ENCODE results near the gene ARPC2. TPM values are rescaled to one million over a fixed set of nuclear protein-coding genes. Genes with fewer than 3 reads are reported as not detected.
"Not testable (repeated sequence)": the region's sequence is repeated elsewhere in the genome, so short reads cannot be mapped to it uniquely, and the experiment has no call there.

The ARPC2 gene
- polyA plus RNA-seq, 2 donors = 150 to 426 TPM

- peaks cover 11 to 13% of the 10 kb centered on the region in 2 donors for H3K4me1 ChIP-seq (ENCODE audit: control insufficient read depth in 2 of 2, insufficient read depth in 2 of 2, low read length in 1 of 2)
- H3K4me3 ChIP-seq (ENCODE audit: low read depth in 1 of 2, low read length in 2 of 2) = no peak overlapping the region
- 86 to 91% methylated on average over 13 to 15 of the region's 15 CpGs for WGBS, 2 donors
- no peaks in the 10 kb centered on the region for H3K27me3 ChIP-seq (ENCODE audit: control insufficient read depth in 1 of 2, insufficient read depth in 2 of 2, low read length in 2 of 2)
- peaks cover 17 to 45% of the 10 kb centered on the region in 2 donors for H3K36me3 ChIP-seq (ENCODE audit: control insufficient read depth in 2 of 2, insufficient read depth in 2 of 2, low read length in 1 of 2)
- no peaks in the 10 kb centered on the region for H3K9me3 ChIP-seq (ENCODE audit: control insufficient read depth in 2 of 2, insufficient read depth in 1 of 2, low read depth in 1 of 2, low read length in 1 of 2)
- H3K27ac ChIP-seq (ENCODE audit: low read depth in 2 of 2, low read length in 1 of 2) = no peak overlapping the region
These were observed 49.5 kb downstream of the ARPC2 start for GRCh38 chr2:218266316-218266979.

GRCh38 chr2:218267259-218267658 is 50.3 kb downstream of the ARPC2 start:
- no peaks in the 10 kb centered on the region for H3K27me3 ChIP-seq (ENCODE audit: control insufficient read depth in 1 of 2, insufficient read depth in 2 of 2, low read length in 2 of 2)
- H3K9me3 ChIP-seq (ENCODE audit: control insufficient read depth in 2 of 2, insufficient read depth in 1 of 2, low read depth in 1 of 2, low read length in 1 of 2) = no peaks in the 10 kb centered on the region
- 96 to 97% methylated on average over 6 of the region's 6 CpGs for WGBS, 2 donors
- no peak overlapping the region for H3K4me3 ChIP-seq (ENCODE audit: low read depth in 1 of 2, low read length in 2 of 2)
- H3K36me3 ChIP-seq (ENCODE audit: control insufficient read depth in 2 of 2, insufficient read depth in 2 of 2, low read length in 1 of 2) = peaks cover 17 to 47% of the 10 kb centered on the region in 2 donors
- peaks cover 11 to 14% of the 10 kb centered on the region in 2 donors for H3K4me1 ChIP-seq (ENCODE audit: control insufficient read depth in 2 of 2, insufficient read depth in 2 of 2, low read length in 1 of 2)
- no peak overlapping the region for H3K27ac ChIP-seq (ENCODE audit: low read depth in 2 of 2, low read length in 1 of 2)

- 1% methylated on average over 64 of the region's 64 CpGs for WGBS, 2 donors
- H3K27me3 ChIP-seq (ENCODE audit: control insufficient read depth in 1 of 2, insufficient read depth in 2 of 2, low read length in 2 of 2) = no peaks in the 10 kb centered on the region
- H3K9me3 ChIP-seq (ENCODE audit: control insufficient read depth in 2 of 2, insufficient read depth in 1 of 2, low read depth in 1 of 2, low read length in 1 of 2) = no peaks in the 10 kb centered on the region
- H3K36me3 ChIP-seq (ENCODE audit: control insufficient read depth in 2 of 2, insufficient read depth in 2 of 2, low read length in 1 of 2) = peaks cover 11 to 43% of the 10 kb centered on the region in 2 donors
- H3K4me3 ChIP-seq (ENCODE audit: low read depth in 1 of 2, low read length in 2 of 2) = peak within 1 kb of the TSS; percentile 71 to 77
- peak within 1 kb of the TSS; percentile 87 to 95 for H3K27ac ChIP-seq (ENCODE audit: low read depth in 2 of 2, low read length in 1 of 2)
- peaks cover 6 to 15% of the 10 kb centered on the region in 2 donors for H3K4me1 ChIP-seq (ENCODE audit: control insufficient read depth in 2 of 2, insufficient read depth in 2 of 2, low read length in 1 of 2)
These were observed 53.1 kb downstream of the ARPC2 start, which contains the start of the genes AAMP and PNKD for GRCh38 chr2:218269900-218270720. AAMP (minus strand) TSS chr2:218270137; CDS start chr2:218270086, 51 bp downstream. PNKD (plus strand) TSS chr2:218270519; CDS start chr2:218270536, 17 bp downstream.

- WGBS, 2 donors = 5 to 6% methylated on average over 23 of the region's 23 CpGs
- H3K36me3 ChIP-seq (ENCODE audit: control insufficient read depth in 2 of 2, insufficient read depth in 2 of 2, low read length in 1 of 2) = peaks cover 11 to 43% of the 10 kb centered on the region in 2 donors
- no peaks in the 10 kb centered on the region for H3K27me3 ChIP-seq (ENCODE audit: control insufficient read depth in 1 of 2, insufficient read depth in 2 of 2, low read length in 2 of 2)
- H3K4me1 ChIP-seq (ENCODE audit: control insufficient read depth in 2 of 2, insufficient read depth in 2 of 2, low read length in 1 of 2) = peaks cover 6 to 15% of the 10 kb centered on the region in 2 donors
- peak overlapping the region; percentile 69 to 77 for H3K4me3 ChIP-seq (ENCODE audit: low read depth in 1 of 2, low read length in 2 of 2)
- peak overlapping the region; percentile 87 to 95 for H3K27ac ChIP-seq (ENCODE audit: low read depth in 2 of 2, low read length in 1 of 2)
- no peaks in the 10 kb centered on the region for H3K9me3 ChIP-seq (ENCODE audit: control insufficient read depth in 2 of 2, insufficient read depth in 1 of 2, low read depth in 1 of 2, low read length in 1 of 2)
These were observed 53.9 kb downstream of the ARPC2 start for GRCh38 chr2:218270721-218271486.

- WGBS, 2 donors = 26 to 34% methylated on average over 4 of the region's 4 CpGs
- H3K9me3 ChIP-seq (ENCODE audit: control insufficient read depth in 2 of 2, insufficient read depth in 1 of 2, low read depth in 1 of 2, low read length in 1 of 2) = no peaks in the 10 kb centered on the region
- peaks cover 14 to 41% of the 10 kb centered on the region in 2 donors for H3K36me3 ChIP-seq (ENCODE audit: control insufficient read depth in 2 of 2, insufficient read depth in 2 of 2, low read length in 1 of 2)
- H3K27ac ChIP-seq (ENCODE audit: low read depth in 2 of 2, low read length in 1 of 2) = peak overlapping the region; percentile 87 to 95
- H3K4me1 ChIP-seq (ENCODE audit: control insufficient read depth in 2 of 2, insufficient read depth in 2 of 2, low read length in 1 of 2) = peaks cover 6 to 15% of the 10 kb centered on the region in 2 donors
- peak overlapping the region; percentile 69 to 77 for H3K4me3 ChIP-seq (ENCODE audit: low read depth in 1 of 2, low read length in 2 of 2)
- H3K27me3 ChIP-seq (ENCODE audit: control insufficient read depth in 1 of 2, insufficient read depth in 2 of 2, low read length in 2 of 2) = no peaks in the 10 kb centered on the region
These were observed 54.5 kb downstream of the ARPC2 start for GRCh38 chr2:218271487-218271797.

- H3K9me3 ChIP-seq (ENCODE audit: control insufficient read depth in 2 of 2, insufficient read depth in 1 of 2, low read depth in 1 of 2, low read length in 1 of 2) = no peaks in the 10 kb centered on the region
- H3K4me3 ChIP-seq (ENCODE audit: low read depth in 1 of 2, low read length in 2 of 2) = peak overlapping the region; percentile 69 to 77
- peaks cover 6 to 15% of the 10 kb centered on the region in 2 donors for H3K4me1 ChIP-seq (ENCODE audit: control insufficient read depth in 2 of 2, insufficient read depth in 2 of 2, low read length in 1 of 2)
- H3K27me3 ChIP-seq (ENCODE audit: control insufficient read depth in 1 of 2, insufficient read depth in 2 of 2, low read length in 2 of 2) = no peaks in the 10 kb centered on the region
- H3K36me3 ChIP-seq (ENCODE audit: control insufficient read depth in 2 of 2, insufficient read depth in 2 of 2, low read length in 1 of 2) = peaks cover 19 to 42% of the 10 kb centered on the region in 2 donors
- peak overlapping the region; percentile 87 to 95 for H3K27ac ChIP-seq (ENCODE audit: low read depth in 2 of 2, low read length in 1 of 2)
- 32 to 33% methylated on average over 5 of the region's 5 CpGs for WGBS, 2 donors
These were observed 55.0 kb downstream of the ARPC2 start for GRCh38 chr2:218271865-218272530.

GRCh38 chr2:218272531-218273212 is 55.7 kb downstream of the ARPC2 start:
- Histone ChIP-seq H3K4me1 (ENCODE audit: control insufficient read depth in 2 of 2, insufficient read depth in 2 of 2, low read length in 1 of 2) (peaks cover 6 to 17% of the 10 kb centered on the region in 2 donors), H3K36me3 (ENCODE audit: control insufficient read depth in 2 of 2, insufficient read depth in 2 of 2, low read length in 1 of 2) (peaks cover 20 to 43% of the 10 kb centered on the region in 2 donors), H3K4me3 (ENCODE audit: low read depth in 1 of 2, low read length in 2 of 2) (peak overlapping the region in 1 of 2 donors; percentile 2)

GRCh38 chr2:218273214-218273907 is 56.4 kb downstream of the ARPC2 start:
- H3K36me3 ChIP-seq (ENCODE audit: control insufficient read depth in 2 of 2, insufficient read depth in 2 of 2, low read length in 1 of 2) = peaks cover 20 to 49% of the 10 kb centered on the region in 2 donors
- 68 to 74% methylated on average over 8 of the region's 8 CpGs for WGBS, 2 donors

More at GRCh38 chr2:218272531-218273212, 55.7 kb downstream of the ARPC2 start:
- H3K27ac ChIP-seq (ENCODE audit: low read depth in 2 of 2, low read length in 1 of 2) = peak overlapping the region; percentile 87 to 93
- no peaks in the 10 kb centered on the region for H3K9me3 ChIP-seq (ENCODE audit: control insufficient read depth in 2 of 2, insufficient read depth in 1 of 2, low read depth in 1 of 2, low read length in 1 of 2)
- H3K27me3 ChIP-seq (ENCODE audit: control insufficient read depth in 1 of 2, insufficient read depth in 2 of 2, low read length in 2 of 2) = no peaks in the 10 kb centered on the region
- WGBS, 2 donors = 14 to 17% methylated on average over 18 of the region's 18 CpGs

More at GRCh38 chr2:218273214-218273907, 56.4 kb downstream of the ARPC2 start:
- H3K9me3 ChIP-seq (ENCODE audit: control insufficient read depth in 2 of 2, insufficient read depth in 1 of 2, low read depth in 1 of 2, low read length in 1 of 2); H3K27me3 ChIP-seq (ENCODE audit: control insufficient read depth in 1 of 2, insufficient read depth in 2 of 2, low read length in 2 of 2); H3K4me3 ChIP-seq (ENCODE audit: low read depth in 1 of 2, low read length in 2 of 2): not testable (repeated sequence)
- peaks cover 6 to 20% of the 10 kb centered on the region in 2 donors for H3K4me1 ChIP-seq (ENCODE audit: control insufficient read depth in 2 of 2, insufficient read depth in 2 of 2, low read length in 1 of 2)
- peak overlapping the region; percentile 87 to 89 for H3K27ac ChIP-seq (ENCODE audit: low read depth in 2 of 2, low read length in 1 of 2)
